BE2C (cell line): ENCODE results near the gene MAEA.

Source experiments
- DNase-seq: peaks from one replicate; pipeline ENCODE4 v3.0.0-alpha.2; 2020
- H3K27me3 ChIP-seq: fragments of 250-450 bp; sonication (Bioruptor Pico); 2 replicates; pipeline ENCODE4 v1.5.1; 2020; ENCODE audit warnings: mild to moderate bottlenecking
- H3K36me3 ChIP-seq: fragments of 250-450 bp; sonication (Bioruptor Pico); 2 replicates; pipeline ENCODE4 v1.5.1; 2020; ENCODE audit warnings: mild to moderate bottlenecking
- H3K4me1 ChIP-seq: fragments of 250-450 bp; sonication (Bioruptor Pico); 2 replicates; pipeline ENCODE4 v1.5.1; 2020
- H3K4me3 ChIP-seq: 2 replicates; pipeline ENCODE4 v1.5.1; 2011; ENCODE audit warnings: low read depth, low read length
- H3K9me3 ChIP-seq: fragments of 250-450 bp; sonication (Bioruptor Pico); 2 replicates; pipeline ENCODE4 v1.5.1; 2020
- TF ChIP-seq, protein P1 (sequence below): IDR thresholded peaks from 2 replicates; pipeline ENCODE4 v1.5.1; 2012; ENCODE audit warnings: mild to moderate bottlenecking, low read depth, low read length

The MAEA gene

DNA sequence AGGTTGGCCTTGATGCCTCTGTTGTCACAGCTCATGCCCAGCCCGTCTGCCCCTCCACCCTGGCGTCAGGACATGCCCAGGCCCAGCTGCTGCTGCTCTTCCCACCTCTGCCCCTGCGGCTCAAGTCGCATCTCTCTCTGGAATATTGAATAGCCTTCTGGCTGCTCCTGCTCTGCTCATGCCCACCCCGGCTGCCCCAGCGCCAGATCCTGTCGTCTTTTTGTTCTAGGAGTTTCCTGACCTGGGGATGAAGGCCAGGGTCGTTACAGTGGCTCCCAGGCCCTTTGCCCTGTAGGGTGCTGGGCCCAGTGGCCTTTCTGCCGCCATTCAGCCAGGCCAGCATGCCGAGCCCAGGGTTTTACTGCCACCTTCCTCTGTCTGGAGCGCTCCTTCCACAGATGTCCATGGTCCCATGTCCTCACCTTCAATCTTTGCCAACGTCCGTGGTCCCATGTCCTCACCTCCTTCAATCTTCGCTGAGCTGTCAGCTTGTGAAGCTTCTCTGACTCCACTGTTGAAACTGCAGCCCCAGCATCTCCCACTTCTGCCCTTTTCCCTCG is 9.7 kb downstream of the MAEA start:
- no peaks in the 10 kb centered on the region for H3K27me3 ChIP-seq
- no peak overlapping the region for H3K4me3 ChIP-seq
- no peak for DNase-seq
- TF ChIP-seq, protein P1, sequence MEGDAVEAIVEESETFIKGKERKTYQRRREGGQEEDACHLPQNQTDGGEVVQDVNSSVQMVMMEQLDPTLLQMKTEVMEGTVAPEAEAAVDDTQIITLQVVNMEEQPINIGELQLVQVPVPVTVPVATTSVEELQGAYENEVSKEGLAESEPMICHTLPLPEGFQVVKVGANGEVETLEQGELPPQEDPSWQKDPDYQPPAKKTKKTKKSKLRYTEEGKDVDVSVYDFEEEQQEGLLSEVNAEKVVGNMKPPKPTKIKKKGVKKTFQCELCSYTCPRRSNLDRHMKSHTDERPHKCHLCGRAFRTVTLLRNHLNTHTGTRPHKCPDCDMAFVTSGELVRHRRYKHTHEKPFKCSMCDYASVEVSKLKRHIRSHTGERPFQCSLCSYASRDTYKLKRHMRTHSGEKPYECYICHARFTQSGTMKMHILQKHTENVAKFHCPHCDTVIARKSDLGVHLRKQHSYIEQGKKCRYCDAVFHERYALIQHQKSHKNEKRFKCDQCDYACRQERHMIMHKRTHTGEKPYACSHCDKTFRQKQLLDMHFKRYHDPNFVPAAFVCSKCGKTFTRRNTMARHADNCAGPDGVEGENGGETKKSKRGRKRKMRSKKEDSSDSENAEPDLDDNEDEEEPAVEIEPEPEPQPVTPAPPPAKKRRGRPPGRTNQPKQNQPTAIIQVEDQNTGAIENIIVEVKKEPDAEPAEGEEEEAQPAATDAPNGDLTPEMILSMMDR: no peak
- no peaks in the 10 kb centered on the region for H3K4me1 ChIP-seq
- H3K9me3 ChIP-seq: no peaks in the 10 kb centered on the region
- H3K36me3 ChIP-seq: peaks cover 31% of the 10 kb centered on the region

- H3K9me3 ChIP-seq: no peaks in the 10 kb centered on the region
- H3K27me3 ChIP-seq: no peaks in the 10 kb centered on the region
- DNase-seq: no peak
- H3K36me3 ChIP-seq: peaks cover 31% of the 10 kb centered on the region
- no peaks in the 10 kb centered on the region for H3K4me1 ChIP-seq
- H3K4me3 ChIP-seq: no peak overlapping the region
- TF ChIP-seq, protein P1: no peak
Observed at GRCh38 chr4:1300466-1301455, 11.1 kb downstream of the MAEA start.

DNA sequence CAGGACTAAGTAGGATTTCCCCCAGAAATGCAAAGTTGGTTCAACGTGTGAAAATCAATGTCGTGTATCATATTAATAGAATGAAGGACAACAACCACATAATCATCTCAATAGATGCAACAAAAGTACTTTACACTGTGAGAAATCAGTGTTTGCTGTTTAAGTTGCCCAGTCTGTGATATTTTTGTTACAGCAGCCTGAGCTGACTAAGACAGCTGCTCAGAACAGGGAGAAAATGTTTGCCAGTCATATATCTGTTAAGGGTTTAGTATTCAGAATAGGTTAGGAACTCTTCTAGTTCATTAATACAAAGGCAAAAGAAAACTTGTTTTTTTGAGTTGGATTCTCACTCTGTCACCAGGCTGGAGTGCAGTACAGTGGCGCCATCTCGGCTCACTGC is 12.5 kb downstream of the MAEA start:
- Histone ChIP-seq H3K4me1 (no peaks in the 10 kb centered on the region), H3K36me3 (peaks cover 27% of the 10 kb centered on the region), H3K4me3 (no peak overlapping the region), H3K9me3 (no peaks in the 10 kb centered on the region), H3K27me3 (no peaks in the 10 kb centered on the region)
- no peak for DNase-seq
- TF ChIP-seq, protein P1: no peak

- Histone ChIP-seq H3K4me3 (no peak overlapping the region), H3K27me3 (no peaks in the 10 kb centered on the region), H3K4me1 (no peaks in the 10 kb centered on the region; the same call in 1 of the 2 replicates), H3K9me3 (no peaks in the 10 kb centered on the region), H3K36me3 (peaks cover 13% of the 10 kb centered on the region)
- TF ChIP-seq, protein P1: no peak
- DNase-seq: no peak
Observed at GRCh38 chr4:1305261-1305711, 15.6 kb downstream of the MAEA start.

- Histone ChIP-seq H3K36me3 (peaks cover 7% of the 10 kb centered on the region), H3K4me1 (no peaks in the 10 kb centered on the region; the same call in 1 of the 2 replicates), H3K4me3 (no peak overlapping the region), H3K27me3 (no peaks in the 10 kb centered on the region), H3K9me3 (no peaks in the 10 kb centered on the region)
- no peak for DNase-seq
- TF ChIP-seq, protein P1: no peak
Observed at GRCh38 chr4:1305781-1306455, 16.2 kb downstream of the MAEA start.
